IMR-90 (cell line): ENCODE results near the gene ZCCHC14. TPM values are rescaled to one million over a fixed set of nuclear protein-coding genes. Genes with fewer than 3 reads are reported as not detected.

Source experiments
- ATAC-seq: fragments of 200-7000 bp; cut with Tn5 transposase; 2 replicates; pipeline ENCODE4 v1.9.1; 2020; ENCODE audit warnings: low read depth, mild to moderate bottlenecking, moderate library complexity
- BruUV-seq: library from RNA; stranded (reverse); fragments of 400-500 nt; replicated peaks from 2 replicates; lab custom pipeline; 2021; lab: Mats Ljungman, UMichigan
- CTCF ChIA-PET: fragments of 300-600 bp; formaldehyde crosslinking; extraction: SDS; loops from one replicate; lab custom pipeline; 2021; ENCODE audit warnings: antibody characterized with exemption; lab: Yijun Ruan, JAX
- POLR2A ChIA-PET: fragments of 300-600 bp; sonication (Branson Sonifier 250); formaldehyde crosslinking; loops from one replicate; lab custom pipeline; 2022; ENCODE audit warnings: antibody characterized with exemption; ENCODE audit not compliant: unreplicated experiment; lab: Charles Lee
- DNase-seq: peaks from one replicate; pipeline ENCODE4 v3.0.0; 2013
- H2AFZ ChIP-seq: replicated peaks from 2 replicates; pipeline ENCODE3; 2013; ENCODE audit warnings: low read length, mild to moderate bottlenecking; ENCODE audit not compliant: poor library complexity
- H2AK5ac ChIP-seq: 2 replicates; pipeline ENCODE4 v1.6.1; 2013; ENCODE audit warnings: low read depth, low read length, inconsistent platforms
- H2AK9ac ChIP-seq: replicated peaks from 2 replicates; pipeline ENCODE3; 2013; ENCODE audit warnings: mild to moderate bottlenecking, low read depth, low read length, moderate library complexity; ENCODE audit not compliant: poor library complexity
- H2BK120ac ChIP-seq: 2 replicates; pipeline ENCODE4 v1.6.1; 2013; ENCODE audit warnings: low read depth, low read length, inconsistent platforms
- H2BK15ac ChIP-seq: 3 replicates; pipeline ENCODE4 v1.6.1; 2013; ENCODE audit warnings: low read depth, low read length, inconsistent platforms
- H2BK20ac ChIP-seq: 2 replicates; pipeline ENCODE4 v1.6.1; 2013; ENCODE audit warnings: low read depth, mild to moderate bottlenecking, inconsistent platforms, low read length, moderate library complexity
- H2BK5ac ChIP-seq: 2 replicates; pipeline ENCODE4 v1.6.1; 2013; ENCODE audit warnings: mild to moderate bottlenecking, low read depth, low read length, inconsistent platforms; ENCODE audit not compliant: poor library complexity, severe bottlenecking
- H3K14ac ChIP-seq: replicated peaks from 2 replicates; pipeline ENCODE4 v1.6.1; 2013; ENCODE audit warnings: low read depth, low read length, inconsistent platforms
- H3K18ac ChIP-seq: 2 replicates; pipeline ENCODE4 v1.6.1; 2013; ENCODE audit warnings: low read depth, low read length, control low read depth
- H3K23ac ChIP-seq: 2 replicates; pipeline ENCODE4 v1.6.1; 2013; ENCODE audit warnings: low read depth, low read length, inconsistent platforms
- H3K27ac ChIP-seq: 2 replicates; pipeline ENCODE4 v1.5.1; 2013; ENCODE audit warnings: mild to moderate bottlenecking, control low read depth, low read length; ENCODE audit not compliant: insufficient read depth
- H3K27me3 ChIP-seq: 2 replicates; pipeline ENCODE4 v1.6.1; 2013; ENCODE audit warnings: low read length; ENCODE audit not compliant: control insufficient read depth, insufficient read depth
- H3K36me3 ChIP-seq: 2 replicates; pipeline ENCODE4 v1.6.1; 2013; ENCODE audit warnings: low read length, mixed read lengths; ENCODE audit not compliant: control insufficient read depth, insufficient read depth
- H3K4ac ChIP-seq: 2 replicates; pipeline ENCODE4 v1.6.1; 2013; ENCODE audit warnings: low read depth, low read length, inconsistent platforms
- H3K4me1 ChIP-seq: 2 replicates; pipeline ENCODE4 v1.6.1; 2013; ENCODE audit warnings: low read length, mixed read lengths; ENCODE audit not compliant: control insufficient read depth, insufficient read depth
- H3K4me2 ChIP-seq: 2 replicates; pipeline ENCODE4 v1.6.1; 2013; ENCODE audit warnings: low read depth, mild to moderate bottlenecking, control low read depth, low read length, moderate library complexity
- H3K4me3 ChIP-seq: 2 replicates; pipeline ENCODE4 v1.5.1; 2013; ENCODE audit warnings: low read depth, mild to moderate bottlenecking, control low read depth, low read length, moderate library complexity; ENCODE audit not compliant: insufficient read depth
- H3K56ac ChIP-seq: 2 replicates; pipeline ENCODE4 v1.6.1; 2013; ENCODE audit warnings: low read length, inconsistent platforms; ENCODE audit not compliant: insufficient read depth; ENCODE audit errors: extremely low read depth
- H3K79me1 ChIP-seq, 2 experiments: 2 replicates each; pipeline ENCODE4 v1.6.1; 2013; ENCODE audit warnings: low read length in 2 of 2, inconsistent platforms in 1 of 2, low read depth in 1 of 2
- H3K9ac ChIP-seq: 2 replicates; pipeline ENCODE4 v1.6.1; 2013; ENCODE audit warnings: low read depth, low read length, control low read depth
- H3K9me1 ChIP-seq: 2 replicates; pipeline ENCODE4 v1.6.1; 2013; ENCODE audit warnings: low read length, inconsistent platforms; ENCODE audit not compliant: insufficient read depth
- H3K9me3 ChIP-seq: 2 replicates; pipeline ENCODE4 v1.6.1; 2013; ENCODE audit warnings: low read length; ENCODE audit not compliant: control insufficient read depth, insufficient read depth
- H4K20me1 ChIP-seq: 2 replicates; pipeline ENCODE4 v1.6.1; 2013; ENCODE audit warnings: low read length, inconsistent platforms; ENCODE audit not compliant: insufficient read depth
- H4K5ac ChIP-seq: 2 replicates; pipeline ENCODE4 v1.6.1; 2013; ENCODE audit warnings: mild to moderate bottlenecking, low read depth, low read length, control low read depth
- H4K8ac ChIP-seq, 2 experiments: 2 replicates each; pipeline ENCODE4 v1.6.1; 2013; ENCODE audit warnings: low read depth in 2 of 2, low read length in 2 of 2, control low read depth in 1 of 2, inconsistent platforms in 1 of 2
- H4K91ac ChIP-seq: 2 replicates; pipeline ENCODE4 v1.6.1; 2013; ENCODE audit warnings: low read depth, low read length, inconsistent platforms; ENCODE audit not compliant: insufficient read depth
- BHLHE40 ChIP-seq: fragments of 150-350 bp; IDR thresholded peaks from 2 replicates; pipeline ENCODE4 v1.6.1; 2016; ENCODE audit warnings: mild to moderate bottlenecking, low read depth, low read length
- CEBPB ChIP-seq: IDR thresholded peaks from 2 replicates; pipeline ENCODE4 v1.6.1; 2012; ENCODE audit warnings: low read depth, low read length, improper control_type of control experiment
- CTCF ChIP-seq: conservative IDR thresholded peaks from 2 replicates; pipeline ENCODE4 v1.5.1; 2012; ENCODE audit warnings: mild to moderate bottlenecking, low read depth, low read length, improper control_type of control experiment
- ELK1 ChIP-seq: fragments of 150-350 bp; IDR thresholded peaks from 2 replicates; pipeline ENCODE4 v1.6.1; 2016; ENCODE audit warnings: low read depth, mild to moderate bottlenecking, low read length, moderate library complexity, borderline replicate concordance
- FOS ChIP-seq: fragments of 150-350 bp; IDR thresholded peaks from 2 replicates; pipeline ENCODE4 v1.6.1; 2016; ENCODE audit warnings: low read depth, low read length
- MAFK ChIP-seq: IDR thresholded peaks from 2 replicates; pipeline ENCODE4 v1.6.1; 2012; ENCODE audit warnings: low read depth, low read length, improper control_type of control experiment
- MAZ ChIP-seq: IDR thresholded peaks from 2 replicates; pipeline ENCODE4 v1.6.1; 2012; ENCODE audit warnings: low read depth, mild to moderate bottlenecking, low read length, improper control_type of control experiment, moderate library complexity, borderline replicate concordance
- MXI1 ChIP-seq: IDR thresholded peaks from 2 replicates; pipeline ENCODE4 v1.6.1; 2012; ENCODE audit warnings: low read depth, mild to moderate bottlenecking, low read length, moderate library complexity, borderline replicate concordance
- NFE2L2 ChIP-seq: fragments of 150-350 bp; IDR thresholded peaks from 2 replicates; pipeline ENCODE4 v1.6.1; 2016; ENCODE audit warnings: low read depth, mild to moderate bottlenecking, low read length
- POLR2A ChIP-seq: IDR thresholded peaks from 2 replicates; pipeline ENCODE4 v1.6.1; 2012; ENCODE audit warnings: mild to moderate bottlenecking, low read depth, low read length
- RAD21 ChIP-seq: IDR thresholded peaks from 2 replicates; pipeline ENCODE4 v1.6.1; 2012; ENCODE audit warnings: low read length, improper control_type of control experiment
- RCOR1 ChIP-seq: IDR thresholded peaks from 2 replicates; pipeline ENCODE4 v1.6.1; 2012; ENCODE audit warnings: mild to moderate bottlenecking, low read length, improper control_type of control experiment; ENCODE audit not compliant: insufficient replicate concordance
- RFX5 ChIP-seq: IDR thresholded peaks from 2 replicates; pipeline ENCODE4 v1.8.0; 2012; ENCODE audit warnings: low read depth, mild to moderate bottlenecking, low read length, moderate library complexity
- USF2 ChIP-seq: fragments of 150-350 bp; IDR thresholded peaks from 2 replicates; pipeline ENCODE4 v1.6.1; 2017; ENCODE audit warnings: mild to moderate bottlenecking, antibody characterized with exemption, low read length, low read depth
- WGBS, 2 experiments: methylation state at CpG; one replicate each; pipeline versions ENCODE4 v1.1.5 to v1.1.7; 2013; ENCODE audit warnings: missing lambda C conversion rate in 2 of 2; ENCODE audit not compliant: insufficient read length in 1 of 2; ENCODE audit errors: extremely low coverage in 2 of 2; 5-methylcytosine and 5-hydroxymethylcytosine counted together
- dilution Hi-C: fragments of 300-500 bp; cut with HindIII; formaldehyde crosslinking; loops from one replicate; pipeline ENCODE4 v1.14.3; 2018; ENCODE audit warnings: low sequenced_read_pairs; ENCODE audit not compliant: unreplicated experiment
- in situ Hi-C: fragments of 300-500 bp; cut with MboI; formaldehyde crosslinking; loops from 3 replicates; pipeline ENCODE4 v1.14.3; 2019; ENCODE audit warnings: low sequenced_read_pairs, inconsistent platforms, mixed read lengths
- intact Hi-C: fragments of 100-400 bp; cut with micrococcal nuclease; formaldehyde crosslinking; loops from 2 replicates; pipeline ENCODE4 v1.10.0; 2022
- polyA plus RNA-seq, 3 experiments: library from polyadenylated mRNA; depleted of rRNA; stranded (reverse); fragments of >200 nt; gene quantifications; 2 replicates each; pipeline ENCODE4 v1.2.3, GENCODE V29; 2012; ENCODE audit warnings: low replicate concordance in 1 of 3
- total RNA-seq: library from RNA; depleted of rRNA; stranded (reverse); fragments of >200 nt; gene quantifications from 2 replicates; pipeline ENCODE4 v1.2.3, GENCODE V29; 2012

Gene ZCCHC14
- total and polyA plus RNA-seq, 2 of the 4 experiments (the other 2 are of a cell fraction): 2.5 to 5.3 TPM

- Histone ChIP-seq H4K5ac (no peak overlapping the region), H4K91ac (no peak overlapping the region), H3K27ac (no peak overlapping the region), H3K27me3 (no peaks in the 10 kb centered on the region), H3K4ac (no peak overlapping the region), H3K79me1 (peaks cover 30 to 82% of the 10 kb centered on the region in 2 experiments), H3K4me3 (no peak overlapping the region), H2BK120ac (no peak overlapping the region), H3K14ac (no peak overlapping the region), H2BK20ac (no peak overlapping the region), H4K20me1 (peaks cover 60% of the 10 kb centered on the region), H2AFZ (no peak overlapping the region), H3K23ac (no peak overlapping the region), H3K4me2 (no peak overlapping the region), H2BK15ac (no peak overlapping the region), H2AK5ac (no peak overlapping the region), H3K56ac (no peak overlapping the region), H3K18ac (no peak overlapping the region), H3K9me3 (no peaks in the 10 kb centered on the region), H2BK5ac (no peak overlapping the region), H3K36me3 (peaks cover 8% of the 10 kb centered on the region; the same call in 1 of the 2 replicates), H4K8ac (no peak overlapping the region), H2AK9ac (no peak overlapping the region), H3K4me1 (peaks cover 8% of the 10 kb centered on the region), H3K9me1 (peaks cover 19% of the 10 kb centered on the region), H3K9ac (no peak overlapping the region)
- TF ChIP-seq MAFK: no peak
- no peak for TF ChIP-seq RAD21
- no peak for TF ChIP-seq MXI1
- no peak for TF ChIP-seq CEBPB
- TF ChIP-seq RFX5: no peak
- TF ChIP-seq RCOR1: no peak
- no peak for TF ChIP-seq USF2
- no peak for TF ChIP-seq BHLHE40
- no peak for TF ChIP-seq FOS
- TF ChIP-seq NFE2L2: no peak
- no peak for TF ChIP-seq CTCF
- no peak for TF ChIP-seq POLR2A
- TF ChIP-seq MAZ: no peak
- no peak for TF ChIP-seq ELK1
- in situ Hi-C loops (no loop called here), intact Hi-C loops (no loop called here), dilution Hi-C loops (no loop called here)
- POLR2A ChIA-PET: no interaction called here
- WGBS, 2 experiments: 81% methylated on average over 3 of the region's 4 CpGs; no CpG with 5 or more reads in 1 of the 2 experiments
- no peak for ATAC-seq
- BruUV-seq: no TSS peak
- CTCF ChIA-PET: no interaction called here
- DNase-seq: no peak
Measured at GRCh38 chr16:87366288-87366687, 126.5 kb downstream of the ZCCHC14 start.
